Body of pancreas (tissue), 4 donors: ENCODE measurements around the gene EYS. TPM values are rescaled to one million over a fixed set of nuclear protein-coding genes. Genes with fewer than 3 reads are reported as not detected.

ENCODE experiments used
- ATAC-seq: fragments of 150-250 bp; one replicate; pipeline ENCODE4 v1.9.1; 2016
- DNase-seq, 4 donors: peaks; one replicate each; pipeline ENCODE4 v3.0.0-alpha.2; 2019
- H3K27ac ChIP-seq, 4 donors: fragments of 200-600 bp; sonication (generic); 1 replicate in 3 of 4; 2 replicates in 1 of 4; pipeline versions ENCODE4 v1.5.1 to v1.6.1; 2016 to 2019; ENCODE audit warnings: mild to moderate bottlenecking in 1 of 4, mixed read lengths in 1 of 4, moderate library complexity in 1 of 4
- H3K27me3 ChIP-seq, 2 donors: fragments of 200-600 bp; sonication (generic); one replicate each; pipeline ENCODE4 v1.6.0; 2016; ENCODE audit warnings: mild to moderate bottlenecking in 1 of 2
- H3K36me3 ChIP-seq, 2 donors: fragments of 200-600 bp; sonication (generic); replicated peaks in 1 of 2; 2 replicates each; pipeline ENCODE4 v1.5.1; 2016; ENCODE audit warnings: low read depth in 2 of 2; ENCODE audit not compliant: insufficient read depth in 1 of 2
- H3K4me1 ChIP-seq: fragments of 200-600 bp; sonication (generic); one replicate; pipeline ENCODE4 v1.6.0; 2016
- H3K4me3 ChIP-seq, 2 donors: fragments of 200-600 bp; sonication (generic); 1 replicate in 1 of 2; 2 replicates in 1 of 2; pipeline ENCODE4 v1.5.1; 2016 to 2019
- H3K9me3 ChIP-seq, 3 donors: fragments of 200-600 bp; sonication (generic); 1 replicate in 2 of 3; 2 replicates in 1 of 3; pipeline ENCODE4 v1.5.1; 2016
- POLR2A ChIP-seq, 3 donors: fragments of 450-650 bp; IDR thresholded peaks; one replicate each; pipeline ENCODE4 v1.6.1; 2016; ENCODE audit warnings: antibody characterized with exemption in 3 of 3, mild to moderate bottlenecking in 2 of 3
- WGBS, 2 donors: methylation state at CpG; one replicate each; pipeline ENCODE4 v1.1.5; 2017; 5-methylcytosine and 5-hydroxymethylcytosine counted together
- intact Hi-C: fragments of 100-400 bp; cut with DNase I; formaldehyde crosslinking; loops from one replicate; pipeline ENCODE4 v1.15.1; 2023
- total RNA-seq, 2 donors: library from RNA; depleted of rRNA; stranded (reverse); fragments of >200 nt; gene quantifications; one replicate each; pipeline ENCODE4 v1.1.0, GENCODE V29; 2016
- TF ChIP-seq, protein P1 (sequence below), 7 experiments: fragments of 450-650 bp in 4 of 7; fragments of 200-600 bp in 3 of 7; sonication (generic) in 3 of 7; IDR thresholded peaks; one replicate each; pipeline ENCODE4 v1.5.1; 2016 to 2019; ENCODE audit warnings: antibody characterized with exemption in 7 of 7

Gene EYS
- total RNA-seq, 2 donors from 2014 or later: 0.26 TPM; not detected in 1

DNA sequence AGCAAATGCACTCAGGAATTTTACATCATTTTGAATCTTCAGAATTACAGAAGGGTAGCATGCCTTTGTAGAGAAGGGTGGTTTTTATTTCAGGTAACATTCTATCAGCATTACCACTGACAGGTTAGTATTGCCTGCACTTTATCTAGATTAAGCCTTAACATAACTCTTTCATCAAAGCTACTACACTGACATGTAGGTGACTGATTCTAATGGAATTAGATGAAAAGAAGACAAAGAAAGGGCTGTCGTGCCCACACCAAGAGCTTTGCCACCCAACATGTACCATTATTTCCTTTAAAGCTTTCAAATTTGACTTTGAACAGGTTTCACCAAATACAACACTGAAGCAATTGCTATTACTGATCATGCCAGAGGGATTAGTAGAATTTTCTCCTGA, 551.9 kb downstream of the EYS start:
- DNase-seq (no peak), ATAC-seq (no peak)
- H3K9me3 ChIP-seq: no peaks in the 10 kb centered on the region
- no peak overlapping the region for H3K4me3 ChIP-seq
- H3K27me3 ChIP-seq: no peaks in the 10 kb centered on the region
- H3K27ac ChIP-seq: no peak overlapping the region
- 42 to 49% methylated on average over 1 of the region's 1 CpG for WGBS, 2 donors
- no peaks in the 10 kb centered on the region for H3K36me3 ChIP-seq
- H3K4me1 ChIP-seq: no peaks in the 10 kb centered on the region
- TF ChIP-seq, protein P1, sequence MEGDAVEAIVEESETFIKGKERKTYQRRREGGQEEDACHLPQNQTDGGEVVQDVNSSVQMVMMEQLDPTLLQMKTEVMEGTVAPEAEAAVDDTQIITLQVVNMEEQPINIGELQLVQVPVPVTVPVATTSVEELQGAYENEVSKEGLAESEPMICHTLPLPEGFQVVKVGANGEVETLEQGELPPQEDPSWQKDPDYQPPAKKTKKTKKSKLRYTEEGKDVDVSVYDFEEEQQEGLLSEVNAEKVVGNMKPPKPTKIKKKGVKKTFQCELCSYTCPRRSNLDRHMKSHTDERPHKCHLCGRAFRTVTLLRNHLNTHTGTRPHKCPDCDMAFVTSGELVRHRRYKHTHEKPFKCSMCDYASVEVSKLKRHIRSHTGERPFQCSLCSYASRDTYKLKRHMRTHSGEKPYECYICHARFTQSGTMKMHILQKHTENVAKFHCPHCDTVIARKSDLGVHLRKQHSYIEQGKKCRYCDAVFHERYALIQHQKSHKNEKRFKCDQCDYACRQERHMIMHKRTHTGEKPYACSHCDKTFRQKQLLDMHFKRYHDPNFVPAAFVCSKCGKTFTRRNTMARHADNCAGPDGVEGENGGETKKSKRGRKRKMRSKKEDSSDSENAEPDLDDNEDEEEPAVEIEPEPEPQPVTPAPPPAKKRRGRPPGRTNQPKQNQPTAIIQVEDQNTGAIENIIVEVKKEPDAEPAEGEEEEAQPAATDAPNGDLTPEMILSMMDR (IDR thresholded peaks at IDR 0.05): no peak
- TF ChIP-seq POLR2A (IDR thresholded peaks at IDR 0.05): no peak
- intact Hi-C loops: no loop called here

DNA sequence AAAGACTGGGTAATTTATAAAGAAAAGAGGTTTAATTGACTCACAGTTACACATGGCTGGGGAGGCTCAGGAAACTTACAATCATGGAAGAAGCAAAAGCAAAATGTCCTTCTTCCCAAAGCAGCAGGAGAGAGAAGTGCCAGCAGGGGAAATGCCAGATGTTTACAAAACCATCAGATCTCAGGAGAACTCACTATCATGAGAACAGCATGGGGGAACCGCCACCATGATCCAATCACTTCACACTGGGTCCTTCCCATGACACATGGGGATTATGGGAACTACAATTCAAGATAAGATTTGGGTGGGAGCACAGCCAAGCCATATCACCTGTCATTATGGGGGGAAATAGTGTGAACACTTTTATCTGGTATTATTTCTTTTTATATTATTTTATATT, 557.2 kb downstream of the EYS start:
- Histone ChIP-seq H3K4me1 (no peaks in the 10 kb centered on the region), H3K4me3 (no peak overlapping the region), H3K27ac (no peak overlapping the region), H3K36me3 (no peaks in the 10 kb centered on the region), H3K9me3 (no peaks in the 10 kb centered on the region), H3K27me3 (no peaks in the 10 kb centered on the region)
- 66 to 75% methylated on average over 1 of the region's 1 CpG for WGBS, 2 donors
- TF ChIP-seq, protein P1 (IDR thresholded peaks at IDR 0.05): no peak
- no peak for TF ChIP-seq POLR2A (IDR thresholded peaks at IDR 0.05)
- no peak for DNase-seq
- ATAC-seq: no peak
- intact Hi-C loops: no loop called here

DNA sequence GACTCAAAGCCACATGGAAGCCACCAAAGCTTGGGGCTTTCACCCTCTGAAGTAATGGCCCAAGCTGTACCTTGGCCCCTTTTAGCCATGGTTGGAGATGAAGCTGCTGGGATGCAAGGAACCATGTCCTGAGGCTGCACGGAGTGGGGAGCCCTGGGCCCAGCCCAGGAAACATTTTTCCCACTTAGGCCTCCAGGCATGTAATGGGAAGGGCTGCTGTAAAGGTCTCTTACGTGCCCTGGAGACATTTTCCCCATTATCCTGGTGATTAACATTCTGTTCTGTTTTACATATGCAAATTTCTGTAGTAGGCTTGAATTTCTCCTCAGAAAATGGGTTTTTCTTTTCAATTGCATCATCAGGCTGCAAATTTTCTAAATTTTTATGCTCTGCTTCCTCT, 558.2 kb downstream of the EYS start:
- no peak overlapping the region for H3K4me3 ChIP-seq
- ATAC-seq (no peak), DNase-seq (no peak)
- no peak overlapping the region for H3K27ac ChIP-seq
- H3K9me3 ChIP-seq: no peaks in the 10 kb centered on the region
- H3K27me3 ChIP-seq: no peaks in the 10 kb centered on the region
- intact Hi-C loops: no loop called here
- TF ChIP-seq POLR2A (IDR thresholded peaks at IDR 0.05): no peak
- TF ChIP-seq, protein P1 (IDR thresholded peaks at IDR 0.05): no peak
- WGBS, 2 donors: 74 to 97% methylated on average over 2 of the region's 2 CpGs
- no peaks in the 10 kb centered on the region for H3K36me3 ChIP-seq
- H3K4me1 ChIP-seq: no peaks in the 10 kb centered on the region

DNA sequence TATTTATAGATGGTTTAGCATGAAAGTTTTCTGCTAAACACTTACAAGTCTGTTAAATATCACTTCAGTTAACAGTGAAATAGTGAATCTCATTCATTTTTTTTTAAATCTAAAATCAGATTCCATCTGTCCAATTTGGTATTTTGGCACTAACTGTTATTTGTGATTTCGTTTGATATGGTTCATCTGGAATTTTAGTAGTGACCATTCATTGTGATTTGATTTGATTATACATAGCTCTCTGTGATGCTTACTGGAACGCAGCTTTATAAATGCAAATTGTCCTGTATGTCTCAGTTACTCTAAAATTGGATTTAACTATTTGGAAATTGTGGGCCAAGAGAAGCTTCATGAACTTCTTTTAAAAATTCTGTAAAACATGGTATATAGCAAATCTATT, 571.5 kb downstream of the EYS start:
- Histone ChIP-seq H3K27me3 (no peaks in the 10 kb centered on the region), H3K36me3 (no peaks in the 10 kb centered on the region), H3K4me1 (no peaks in the 10 kb centered on the region), H3K9me3 (no peaks in the 10 kb centered on the region), H3K4me3 (no peak overlapping the region), H3K27ac (no peak overlapping the region)
- intact Hi-C loops: no loop called here
- no peak for TF ChIP-seq POLR2A (IDR thresholded peaks at IDR 0.05)
- TF ChIP-seq, protein P1 (IDR thresholded peaks at IDR 0.05): no peak
- 65 to 67% methylated on average over 2 of the region's 2 CpGs for WGBS, 2 donors
- DNase-seq: no peak
- no peak for ATAC-seq

DNA sequence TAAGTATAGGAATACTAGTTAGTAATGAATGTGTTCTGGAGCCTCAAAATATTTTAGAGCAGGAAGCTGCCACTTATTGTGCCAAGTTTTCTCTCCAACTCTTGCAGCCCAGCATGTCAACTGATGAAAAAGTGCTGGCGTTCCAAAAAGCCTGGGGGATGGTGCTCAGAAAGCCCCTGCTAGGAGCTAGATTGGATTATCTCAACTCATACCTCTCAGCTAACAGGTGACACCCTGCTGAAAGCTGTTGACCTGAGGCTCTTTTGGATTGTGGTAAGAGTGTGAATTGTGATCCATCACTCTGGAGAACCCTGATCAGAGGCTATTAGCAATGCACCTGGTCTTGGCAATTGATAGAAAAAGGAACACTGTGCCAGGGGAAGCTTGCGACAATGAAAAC, 580.4 kb downstream of the EYS start:
- whole genome bisulfite sequencing, 2 donors: 80 to 92% methylated on average over 2 of the region's 2 CpGs
- H3K27ac ChIP-seq: no peak overlapping the region
- TF ChIP-seq, protein P1 (IDR thresholded peaks at IDR 0.05): no peak
- no peak for TF ChIP-seq POLR2A (IDR thresholded peaks at IDR 0.05)
- no peak for DNase-seq
- no peaks in the 10 kb centered on the region for H3K27me3 ChIP-seq
- no peaks in the 10 kb centered on the region for H3K4me1 ChIP-seq
- no peak overlapping the region for H3K4me3 ChIP-seq
- H3K36me3 ChIP-seq: no peaks in the 10 kb centered on the region
- ATAC-seq: no peak
- intact Hi-C loops: no loop called here
- H3K9me3 ChIP-seq: no peaks in the 10 kb centered on the region
